H1 (cell line): ENCODE data around the gene PNPLA3. TPM values are rescaled to one million over a fixed set of nuclear protein-coding genes. Genes with fewer than 3 reads are reported as not detected.

Experiments used
- CTCF ChIA-PET: fragments of 300-600 bp; sonication (Branson Sonifier 250); formaldehyde crosslinking; loops from one replicate; lab custom pipeline; 2021; ENCODE audit not compliant: partially characterized antibody; lab: Charles Lee
- POLR2A ChIA-PET: fragments of 300-600 bp; sonication (Branson Sonifier 250); formaldehyde crosslinking; loops from one replicate; lab custom pipeline; 2021; ENCODE audit warnings: inconsistent platforms; ENCODE audit not compliant: partially characterized antibody; lab: Charles Lee
- DNase-seq, 2 experiments: peaks; one replicate each; pipeline versions ENCODE4 v3.0.0 to v3.0.0-alpha.2; 2010 to 2022; ENCODE audit warnings: low spot score in 2 of 2, low read depth in 1 of 2, mixed read lengths in 1 of 2
- FAIRE-seq: peaks from 2 replicates; lab custom pipeline; 2011; peaks lifted over from hg19 to GRCh38; lab: Jason Lieb, UNC
- H2AFZ ChIP-seq: 2 replicates; pipeline ENCODE4 v1.8.1; 2012; ENCODE audit warnings: low read length, inconsistent platforms
- H2AK5ac ChIP-seq: 2 replicates; pipeline ENCODE4 v1.6.1; 2013; ENCODE audit warnings: low read depth, low read length
- H2BK120ac ChIP-seq: replicated peaks from 2 replicates; pipeline ENCODE3; 2013; ENCODE audit warnings: low read depth, low read length, inconsistent platforms
- H2BK12ac ChIP-seq: 2 replicates; pipeline ENCODE4 v1.6.1; 2013; ENCODE audit warnings: low read depth, low read length
- H2BK15ac ChIP-seq: 2 replicates; pipeline ENCODE4 v1.6.1; 2013; ENCODE audit warnings: low read length
- H2BK20ac ChIP-seq: 2 replicates; pipeline ENCODE4 v1.6.1; 2013; ENCODE audit warnings: low read length
- H2BK5ac ChIP-seq: 2 replicates; pipeline ENCODE4 v1.6.1; 2013; ENCODE audit warnings: low read depth, low read length
- H3K14ac ChIP-seq: 2 replicates; pipeline ENCODE4 v1.6.1; 2013; ENCODE audit warnings: inconsistent platforms; ENCODE audit not compliant: insufficient read length
- H3K18ac ChIP-seq: 2 replicates; pipeline ENCODE4 v1.6.1; 2013; ENCODE audit warnings: low read length; ENCODE audit errors: extremely low read depth
- H3K23ac ChIP-seq: 2 replicates; pipeline ENCODE4 v1.6.1; 2013; ENCODE audit warnings: inconsistent platforms; ENCODE audit not compliant: insufficient read length
- H3K23me2 ChIP-seq: 2 replicates; pipeline ENCODE4 v1.6.1; 2013; ENCODE audit warnings: low read depth, low read length
- H3K27ac ChIP-seq: 2 replicates; pipeline ENCODE4 v1.6.1; 2011; ENCODE audit warnings: low read depth, low read length, inconsistent platforms
- H3K27me3 ChIP-seq, 4 experiments: replicated peaks in 1 of 4; 1 replicate in 1 of 4; 2 replicates in 3 of 4; pipeline versions ENCODE4 v1.6.1 to v1.8.1; 2011 to 2013; ENCODE audit warnings: low read length in 3 of 4, mild to moderate bottlenecking in 3 of 4, inconsistent platforms in 2 of 4, mixed read lengths in 2 of 4, moderate library complexity in 1 of 4; ENCODE audit not compliant: control insufficient read depth in 3 of 4, insufficient read depth in 3 of 4; ENCODE audit errors: extremely low read depth in 1 of 4
- H3K36me3 ChIP-seq, 4 experiments: 2 replicates each; pipeline versions ENCODE4 v1.6.1 to v1.8.1; 2011 to 2013; ENCODE audit warnings: mild to moderate bottlenecking in 4 of 4, low read length in 3 of 4, moderate library complexity in 2 of 4, control low read depth in 1 of 4, inconsistent platforms in 1 of 4; ENCODE audit not compliant: insufficient read depth in 4 of 4, control insufficient read depth in 2 of 4
- H3K4ac ChIP-seq: replicated peaks from 2 replicates; pipeline ENCODE3; 2013; ENCODE audit warnings: low read length, low read depth, mixed read lengths, inconsistent platforms; ENCODE audit not compliant: insufficient read length
- H3K4me1 ChIP-seq, 4 experiments: replicated peaks in 1 of 4; 1 replicate in 1 of 4; 2 replicates in 3 of 4; pipeline versions ENCODE4 v1.6.1 to v1.8.1; 2011 to 2013; ENCODE audit warnings: low read length in 3 of 4, inconsistent platforms in 2 of 4, mixed read lengths in 1 of 4; ENCODE audit not compliant: insufficient read depth in 4 of 4, control insufficient read depth in 3 of 4
- H3K4me2 ChIP-seq, 2 experiments: 2 replicates each; pipeline versions ENCODE4 v1.6.1 to v1.8.1; 2011 to 2013; ENCODE audit warnings: low read depth in 2 of 2, low read length in 2 of 2, control low read depth in 1 of 2, inconsistent platforms in 1 of 2, mild to moderate bottlenecking in 1 of 2; ENCODE audit not compliant: insufficient read depth in 1 of 2
- H3K4me3 ChIP-seq, 4 experiments: fragments of 200-600, 300-600 bp in 1 of 4; sonication (generic), shearing (Covaris generic), sonication (Bioruptor Twin) in 1 of 4; 2 replicates each; pipeline versions ENCODE4 v1.5.1 to v1.8.1; 2011 to 2016; ENCODE audit warnings: low read length in 4 of 4, low read depth in 3 of 4, control low read depth in 2 of 4, inconsistent platforms in 2 of 4, mild to moderate bottlenecking in 2 of 4, mixed read lengths in 1 of 4, moderate library complexity in 1 of 4; ENCODE audit not compliant: insufficient read depth in 2 of 4; ENCODE audit errors: extremely low read depth in 1 of 4
- H3K56ac ChIP-seq: replicated peaks from 2 replicates; pipeline ENCODE3; 2013; ENCODE audit warnings: low read depth, mild to moderate bottlenecking, mixed read lengths, low read length, inconsistent platforms; ENCODE audit not compliant: insufficient read length
- H3K79me1 ChIP-seq: 2 replicates; pipeline ENCODE4 v1.6.1; 2013; ENCODE audit warnings: low read depth, low read length, control low read depth
- H3K79me2 ChIP-seq, 2 experiments: 2 replicates each; pipeline versions ENCODE4 v1.6.1 to v1.8.1; 2012 to 2013; ENCODE audit warnings: low read length in 2 of 2, mild to moderate bottlenecking in 2 of 2, inconsistent platforms in 1 of 2; ENCODE audit not compliant: insufficient read depth in 2 of 2, control insufficient read depth in 1 of 2
- H3K9ac ChIP-seq, 4 experiments: replicated peaks in 1 of 4; 1 replicate in 1 of 4; 2 replicates in 3 of 4; pipeline versions ENCODE4 v1.6.1 to v1.8.1; 2011 to 2013; ENCODE audit warnings: low read depth in 3 of 4, low read length in 3 of 4, control low read depth in 2 of 4, mild to moderate bottlenecking in 2 of 4, moderate library complexity in 2 of 4, inconsistent platforms in 1 of 4; ENCODE audit errors: extremely low read depth in 1 of 4
- H3K9me3 ChIP-seq, 2 experiments: 2 replicates each; pipeline versions ENCODE4 v1.6.1 to v1.8.1; 2012 to 2013; ENCODE audit warnings: mild to moderate bottlenecking in 2 of 2, moderate library complexity in 2 of 2, control low read depth in 1 of 2, inconsistent platforms in 1 of 2, low read depth in 1 of 2, low read length in 1 of 2, mixed read lengths in 1 of 2; ENCODE audit not compliant: insufficient read depth in 2 of 2
- H4K20me1 ChIP-seq, 2 experiments: replicated peaks in 1 of 2; 2 replicates each; pipeline versions ENCODE3 to v1.8.1; 2011 to 2013; ENCODE audit warnings: inconsistent platforms in 2 of 2, low read length in 2 of 2, mild to moderate bottlenecking in 1 of 2; ENCODE audit not compliant: insufficient read depth in 2 of 2, control insufficient read depth in 1 of 2
- H4K5ac ChIP-seq: 2 replicates; pipeline ENCODE4 v1.6.1; 2013; ENCODE audit warnings: low read length, low read depth, mixed read lengths, inconsistent platforms; ENCODE audit not compliant: insufficient read length
- H4K8ac ChIP-seq: 2 replicates; pipeline ENCODE4 v1.8.0; 2013; ENCODE audit warnings: mild to moderate bottlenecking, moderate library complexity, low read length, inconsistent platforms; ENCODE audit not compliant: insufficient read depth; ENCODE audit errors: extremely low read depth
- H4K91ac ChIP-seq: replicated peaks from 2 replicates; pipeline ENCODE3; 2013; ENCODE audit warnings: low read length, mixed read lengths, inconsistent platforms; ENCODE audit not compliant: insufficient read length
- ASH2L ChIP-seq: fragments of 200-600, 300-600 bp; sonication (generic); IDR thresholded peaks from one replicate; pipeline ENCODE4 v1.7.1; 2017; ENCODE audit warnings: low read length
- CHD1 ChIP-seq: IDR thresholded peaks from 2 replicates; pipeline ENCODE4 v1.6.1; 2012; ENCODE audit warnings: low read depth, low read length, improper control_type of control experiment
- MAFK ChIP-seq: IDR thresholded peaks from 2 replicates; pipeline ENCODE4 v1.6.1; 2012; ENCODE audit warnings: low read depth, mild to moderate bottlenecking, improper control_type of control experiment, low read length
- RBBP5 ChIP-seq: IDR thresholded peaks from 2 replicates; pipeline ENCODE4 v1.7.1; 2012; ENCODE audit warnings: low read depth, mild to moderate bottlenecking, inconsistent platforms, low read length, moderate library complexity, borderline replicate concordance
- RXRA ChIP-seq: IDR thresholded peaks from 2 replicates; pipeline ENCODE4 v1.6.1; 2011; ENCODE audit warnings: low read depth, mild to moderate bottlenecking, low read length, moderate library complexity; ENCODE audit not compliant: insufficient read depth
- SIX5 ChIP-seq: IDR thresholded peaks from 2 replicates; pipeline ENCODE4 v1.6.1; 2011; ENCODE audit warnings: mild to moderate bottlenecking, low read depth, low read length
- SP1 ChIP-seq: IDR thresholded peaks from 2 replicates; pipeline ENCODE4 v1.6.1; 2011; ENCODE audit warnings: low read depth, low read length
- SP2 ChIP-seq: IDR thresholded peaks from 2 replicates; pipeline ENCODE4 v1.6.1; 2012; ENCODE audit warnings: mild to moderate bottlenecking, low read length, inconsistent platforms
- SRF ChIP-seq: IDR thresholded peaks from 2 replicates; pipeline ENCODE4 v1.6.1; 2011; ENCODE audit warnings: mild to moderate bottlenecking, low read depth, low read length, moderate library complexity
- TCF12 ChIP-seq: IDR thresholded peaks from 2 replicates; pipeline ENCODE4 v1.6.1; 2011; ENCODE audit warnings: low read depth, mild to moderate bottlenecking, low read length
- WGBS, 2 experiments: shearing (Covaris generic) in 1 of 2; methylation state at CpG; one replicate each; pipeline versions ENCODE4 v1.1.6 to v1.1.7; 2013 to 2015; ENCODE audit warnings: low lambda C conversion rate in 2 of 2, mixed read lengths in 2 of 2, inconsistent platforms in 1 of 2, low coverage in 1 of 2, missing lambda C conversion rate in 1 of 2; ENCODE audit not compliant: insufficient replicate concordance in 2 of 2, insufficient coverage in 1 of 2, insufficient read length in 1 of 2; ENCODE audit errors: extremely low coverage in 1 of 2, missing lambda C conversion rate in 1 of 2; 5-methylcytosine and 5-hydroxymethylcytosine counted together
- polyA plus RNA-seq, 7 experiments: library from polyadenylated mRNA; depleted of rRNA in 3 of 7; stranded (reverse) in 5 of 7; unstranded in 2 of 7; fragments of >200 nt in 5 of 7; fragments of 200-250 nt in 2 of 7; gene quantifications; 1 replicate in 5 of 7; 2 replicates in 1 of 7; 4 replicates in 1 of 7; pipeline versions ENCODE4 v1.2.1 to v1.2.3, GENCODE V29; 2011 to 2013; ENCODE audit warnings: missing spikeins in 2 of 7, mixed read lengths in 2 of 7
- total RNA-seq: library from RNA; stranded (reverse); fragmentation: NEBNext Ultra II Directional; extraction: Animal tissue kit (Norgen Biotek cat#: 25700); gene quantifications from 2 replicates; pipeline ENCODE4 v1.2.1, GENCODE V29; 2021
- TF ChIP-seq, protein P1 (sequence below): IDR thresholded peaks from 2 replicates; pipeline ENCODE4 v1.6.1; 2011; ENCODE audit warnings: low read length, improper control_type of control experiment

PNPLA3 gene
- total and polyA plus RNA-seq, 2 of the 8 experiments (the other 6 are each of a cell fraction or from before 2014, with no cell fraction given): 17.5 to 23.4 TPM

GRCh38 chr22:43888740-43889139 is 34.9 kb upstream of the PNPLA3 start:
- H2BK15ac ChIP-seq: no peak overlapping the region
- POLR2A ChIA-PET: interaction anchor here (0.6 kb wide), 1 partner anchor 26 kb away, joined by 3 read pairs; no protein-coding TSS in a partner anchor
- H3K4me1 ChIP-seq: peaks cover 0 to 10% (median 6%) of the 10 kb centered on the region in 4 experiments; a peak in 5 of 7 replicates
- DNase-seq: no peak
- H3K56ac ChIP-seq: no peak overlapping the region
- H3K79me1 ChIP-seq: no peaks in the 10 kb centered on the region
- H3K27me3 ChIP-seq: peaks cover 0 to 4% (median 1%) of the 10 kb centered on the region in 4 experiments; a peak in 3 of 7 replicates
- no peak overlapping the region for H3K18ac ChIP-seq
- H3K4me3 ChIP-seq: no peak overlapping the region
- H3K23ac ChIP-seq: no peak overlapping the region
- no peak overlapping the region for H2BK20ac ChIP-seq
- H3K27ac ChIP-seq: no peak overlapping the region
- no peak overlapping the region for H3K4ac ChIP-seq
- H3K23me2 ChIP-seq: peaks cover 11% of the 10 kb centered on the region; the same call in 1 of the 2 replicates
- no peak overlapping the region for H2AFZ ChIP-seq
- no peak overlapping the region for H4K8ac ChIP-seq
- TF ChIP-seq SIX5 (no peak), CHD1 (no peak), RXRA (no peak), MAFK (no peak), SP2 (no peak), SP1 (no peak), RBBP5 (no peak), TCF12 (no peak), SRF (no peak), ASH2L (no peak)
- TF ChIP-seq, protein P1, sequence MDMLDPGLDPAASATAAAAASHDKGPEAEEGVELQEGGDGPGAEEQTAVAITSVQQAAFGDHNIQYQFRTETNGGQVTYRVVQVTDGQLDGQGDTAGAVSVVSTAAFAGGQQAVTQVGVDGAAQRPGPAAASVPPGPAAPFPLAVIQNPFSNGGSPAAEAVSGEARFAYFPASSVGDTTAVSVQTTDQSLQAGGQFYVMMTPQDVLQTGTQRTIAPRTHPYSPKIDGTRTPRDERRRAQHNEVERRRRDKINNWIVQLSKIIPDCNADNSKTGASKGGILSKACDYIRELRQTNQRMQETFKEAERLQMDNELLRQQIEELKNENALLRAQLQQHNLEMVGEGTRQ: no peak
- no peak overlapping the region for H4K5ac ChIP-seq
- H3K9me3 ChIP-seq: no peaks in the 10 kb centered on the region
- H2BK5ac ChIP-seq: no peak overlapping the region
- H4K91ac ChIP-seq: no peak overlapping the region
- CTCF ChIA-PET: interaction anchor here (1.0 to 2.6 kb wide), 5 partner anchors 11 to 500 kb away, joined by 3 to 10 read pairs (median 4); no protein-coding TSS in a partner anchor
- 0 out of 8 replicates have a peak, but pooled peaks cover 0 to 2% (median 0%) of the 10 kb centered on the region in 4 experiments for H3K36me3 ChIP-seq
- H3K14ac ChIP-seq: no peak overlapping the region
- WGBS, 2 experiments: 80% methylated on average over 4 of the region's 4 CpGs; no CpG with 5 or more reads in 1 of the 2 experiments
- H4K20me1 ChIP-seq: peaks cover 3 to 12% of the 10 kb centered on the region in 2 experiments
- H3K9ac ChIP-seq: no peak overlapping the region
- FAIRE-seq: no peak
- no peaks in the 10 kb centered on the region for H3K79me2 ChIP-seq
- H3K4me2 ChIP-seq: no peak overlapping the region
- H2AK5ac ChIP-seq: no peak overlapping the region
- no peak overlapping the region for H2BK120ac ChIP-seq
- no peak overlapping the region for H2BK12ac ChIP-seq
